Measurements from ENCODE around the gene FIGNL1.

The FIGNL1 gene

GRCh38 chr7:50449881-50450589 is at the start of gene FIGNL1:
FIGNL1 (minus strand) TSS chr7:50450350; CDS start chr7:50447287, 3,063 bp downstream.
- DNase-seq, result peak; percentile 80 to 81

DNA sequence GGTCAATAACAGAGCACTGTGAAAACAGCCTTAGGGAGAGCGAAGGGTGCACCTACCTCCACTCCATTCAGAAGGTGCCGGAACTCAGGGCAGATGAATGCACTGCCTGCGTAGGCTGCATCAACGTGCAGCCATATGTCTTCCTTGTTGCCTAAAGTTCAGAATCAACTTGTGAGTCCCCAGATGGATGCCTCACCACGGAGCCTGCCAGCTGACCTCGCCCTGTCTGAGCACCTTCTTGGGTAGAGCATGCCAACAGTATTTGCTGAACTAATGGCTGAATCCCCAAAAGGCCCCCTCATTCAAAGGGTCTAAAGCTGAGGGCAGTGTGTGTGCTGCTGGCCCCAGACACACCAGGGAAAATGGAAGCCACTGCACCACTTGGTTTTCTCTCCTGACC is 48.9 kb upstream of the FIGNL1 start:
- no peak for DNase-seq

- DNase-seq, result no peak
Measured at GRCh38 chr7:50497968-50498367, 47.8 kb upstream of the FIGNL1 start.

DNA sequence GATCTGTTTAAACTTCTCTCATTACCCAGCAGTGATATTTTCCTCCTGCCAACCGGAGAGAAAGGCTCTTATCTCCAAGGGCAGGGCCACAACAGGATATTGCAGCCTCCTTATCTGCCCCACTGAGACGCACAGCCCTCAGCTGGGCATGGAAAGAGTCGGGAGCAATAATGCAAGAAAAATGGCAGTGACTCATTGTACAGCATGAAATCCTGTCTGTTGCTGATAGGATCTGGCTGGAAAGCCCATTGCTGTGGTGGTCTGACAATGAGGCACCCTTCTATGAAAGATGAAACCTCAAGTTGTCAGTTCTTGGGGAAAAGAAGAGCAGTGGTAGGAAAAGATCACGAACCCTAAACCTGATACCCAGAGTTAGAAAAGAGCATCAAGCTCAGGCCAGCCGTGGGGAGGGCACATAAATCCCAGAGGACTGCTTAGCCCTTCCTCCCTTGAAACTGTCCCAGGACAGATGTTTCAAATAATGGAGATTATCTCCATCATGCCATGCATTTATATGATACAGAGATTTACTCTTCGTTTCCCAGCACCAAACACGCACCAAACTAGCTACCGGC is 47.0 kb upstream of the FIGNL1 start:
- DNase-seq, result no peak

- no peak for DNase-seq
Measured at GRCh38 chr7:50496569-50496968, 46.4 kb upstream of the FIGNL1 start.

DNA sequence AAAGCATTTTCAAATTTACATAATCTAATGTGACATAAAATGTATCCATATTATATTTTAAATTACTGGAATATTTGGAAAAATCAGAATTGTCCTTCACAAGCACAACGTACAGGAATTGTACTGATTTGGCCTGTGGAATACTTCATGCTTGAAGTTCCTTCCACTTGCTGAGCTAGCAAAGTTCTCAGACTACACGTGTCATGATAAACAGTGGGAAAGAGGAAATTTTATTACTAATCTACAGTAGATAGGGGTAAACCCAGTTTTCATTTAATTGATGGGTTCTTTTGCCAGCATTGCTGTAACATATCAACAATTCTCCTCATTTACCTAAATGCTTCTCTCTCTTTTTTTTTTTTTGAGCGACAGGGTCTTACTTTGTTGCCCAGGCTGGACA is 45.6 kb upstream of the FIGNL1 start:
- DNase-seq, result no peak

- no peak for DNase-seq
Measured at GRCh38 chr7:50492770-50493519, 42.8 kb upstream of the FIGNL1 start.

DNA sequence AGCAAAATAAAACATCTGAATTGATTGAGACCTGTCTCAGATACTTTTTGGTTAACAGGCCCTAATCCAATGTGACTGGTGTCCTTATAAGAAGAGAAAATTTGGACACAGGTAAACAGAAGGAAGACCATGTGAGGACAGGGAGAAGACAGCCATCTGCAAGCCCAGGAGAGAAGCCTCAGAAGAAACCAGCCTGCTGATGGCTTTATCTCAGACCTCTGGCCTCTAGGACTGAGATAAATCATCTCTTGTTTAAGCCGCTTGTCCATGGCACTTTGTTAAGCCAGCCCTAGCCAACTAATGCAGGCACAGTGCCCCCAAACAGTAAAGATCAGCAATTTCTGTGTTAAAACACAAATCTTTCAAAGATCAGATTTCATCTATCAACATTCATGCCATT is 41.8 kb upstream of the FIGNL1 start:
- DNase-seq, result no peak

GRCh38 chr7:50491209-50491608 is 41.1 kb upstream of the FIGNL1 start:
- no peak for DNase-seq

DNA sequence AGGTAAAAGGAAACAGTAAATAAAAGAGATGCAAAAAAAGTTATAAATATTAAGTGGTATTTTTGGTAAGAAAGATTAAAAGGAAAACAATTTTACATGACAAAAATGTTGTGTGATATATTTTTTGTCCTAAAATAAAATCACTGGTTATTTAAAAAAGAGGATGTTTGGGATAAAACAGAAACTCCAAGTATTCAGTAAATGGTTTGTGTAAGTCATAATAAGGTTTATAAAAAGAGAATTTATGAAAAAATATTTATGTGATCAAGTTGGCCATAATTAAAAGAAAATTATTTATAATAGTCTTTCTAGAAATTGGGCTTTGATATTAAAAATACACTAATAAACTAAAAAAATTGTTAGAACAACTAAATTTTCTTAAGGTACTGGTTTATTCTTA is 38.2 kb upstream of the FIGNL1 start:
- DNase-seq, result no peak

GRCh38 chr7:50486512-50486911 is 36.4 kb upstream of the FIGNL1 start:
- no peak for DNase-seq

DNA sequence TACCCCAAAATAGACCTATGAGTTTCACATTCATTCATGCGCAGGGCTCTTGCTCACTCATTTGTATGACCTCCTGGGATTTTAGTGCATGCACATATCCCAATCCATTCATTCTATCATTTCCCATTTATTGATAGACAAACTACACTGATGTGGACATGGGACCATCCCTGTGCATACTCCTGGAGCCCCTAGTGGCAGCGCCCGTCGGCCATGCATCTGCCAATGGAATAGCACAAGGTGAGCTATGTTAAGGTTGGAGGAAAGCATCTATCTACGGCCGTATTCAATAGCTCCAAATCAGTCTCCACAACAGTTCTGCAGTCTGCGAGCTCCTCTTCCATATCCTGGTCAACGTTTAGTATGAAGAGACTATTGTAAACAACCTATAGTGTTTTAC is 31.7 kb upstream of the FIGNL1 start:
- DNase-seq, result no peak

GRCh38 chr7:50480797-50481196 is 30.6 kb upstream of the FIGNL1 start:
- no peak for DNase-seq

- no peak for DNase-seq
Measured at GRCh38 chr7:50479743-50480517, 29.8 kb upstream of the FIGNL1 start.

DNA sequence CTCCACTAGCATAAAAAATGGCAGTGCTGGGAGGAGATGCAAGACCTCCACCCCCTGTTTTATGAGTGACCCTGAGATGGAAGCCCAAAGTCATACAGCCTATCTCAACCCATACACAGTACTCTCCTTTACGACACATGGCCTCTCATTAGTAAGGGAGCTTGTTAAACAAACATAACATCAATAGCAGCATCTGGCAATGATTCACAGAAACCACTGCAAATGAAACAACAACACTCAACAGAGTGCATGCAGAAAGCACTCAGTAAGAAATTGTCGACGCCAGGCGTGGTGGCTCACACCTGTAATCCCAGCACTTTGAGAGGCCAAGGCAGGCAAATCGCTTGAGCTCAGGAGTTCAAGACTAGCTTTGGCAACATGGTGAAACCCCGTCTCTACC is 27.5 kb upstream of the FIGNL1 start:
- no peak for DNase-seq

GRCh38 chr7:50476953-50477625 is 26.9 kb upstream of the FIGNL1 start:
- no peak for DNase-seq

GRCh38 chr7:50475340-50475739 is 25.2 kb upstream of the FIGNL1 start:
- DNase-seq, result no peak

DNA sequence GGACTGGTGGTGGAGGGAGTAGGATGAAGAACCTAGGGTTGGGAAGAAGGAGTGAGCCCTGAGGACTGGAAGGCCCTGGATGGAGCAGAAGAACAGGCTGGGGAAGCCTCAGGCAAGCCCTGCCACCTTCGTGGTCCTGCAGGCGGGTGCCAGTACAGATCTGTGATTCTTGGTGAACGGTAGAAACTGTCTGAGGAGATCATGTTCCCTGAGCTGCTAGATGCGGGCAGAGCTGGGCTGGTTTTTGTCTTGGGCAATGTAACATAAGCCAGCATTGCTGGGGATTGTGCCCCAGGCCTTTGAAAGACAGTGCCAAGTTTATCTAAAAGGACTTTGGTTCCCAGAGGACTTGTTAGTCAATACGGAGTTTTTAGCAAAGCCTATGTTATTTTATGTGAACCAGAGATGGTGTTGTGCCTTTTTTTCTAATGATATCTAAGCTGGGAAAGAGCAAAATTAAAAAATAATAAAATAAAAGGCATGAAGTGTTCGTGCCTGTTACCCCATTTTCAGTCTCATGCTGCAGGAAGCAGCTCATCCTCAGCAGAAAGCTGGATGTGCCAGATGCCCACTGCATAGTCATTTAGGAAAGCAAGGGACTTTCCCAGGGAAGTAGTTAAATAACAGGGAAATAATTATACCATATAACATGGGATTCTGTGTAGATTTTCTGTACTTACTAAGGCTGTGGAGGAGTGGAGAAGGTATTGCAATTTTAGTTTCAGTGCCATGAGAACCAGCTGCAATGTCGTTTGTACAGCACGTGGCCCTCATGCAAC is 24.4 kb upstream of the FIGNL1 start:
- DNase-seq, result no peak

DNA sequence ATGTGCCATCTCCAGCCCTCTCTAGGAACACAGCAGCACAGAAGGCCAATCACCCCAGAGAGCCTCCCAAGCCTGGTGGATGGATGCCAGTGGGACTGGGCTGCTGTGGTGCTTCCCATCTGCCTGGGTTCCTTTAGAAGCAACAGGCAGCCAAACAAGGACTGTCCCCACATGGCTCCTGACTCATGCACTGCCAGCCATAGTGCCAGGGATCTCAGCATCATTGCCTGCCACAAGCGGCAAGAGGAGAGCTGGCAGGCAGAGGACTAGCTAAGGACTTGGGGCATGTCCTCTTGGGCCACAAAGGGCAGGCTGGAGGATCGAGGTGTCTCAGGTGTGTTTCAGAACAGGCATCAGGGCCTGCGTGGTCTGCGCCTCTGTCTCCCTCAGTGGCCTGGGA is 23.4 kb upstream of the FIGNL1 start:
- no peak for DNase-seq

DNA sequence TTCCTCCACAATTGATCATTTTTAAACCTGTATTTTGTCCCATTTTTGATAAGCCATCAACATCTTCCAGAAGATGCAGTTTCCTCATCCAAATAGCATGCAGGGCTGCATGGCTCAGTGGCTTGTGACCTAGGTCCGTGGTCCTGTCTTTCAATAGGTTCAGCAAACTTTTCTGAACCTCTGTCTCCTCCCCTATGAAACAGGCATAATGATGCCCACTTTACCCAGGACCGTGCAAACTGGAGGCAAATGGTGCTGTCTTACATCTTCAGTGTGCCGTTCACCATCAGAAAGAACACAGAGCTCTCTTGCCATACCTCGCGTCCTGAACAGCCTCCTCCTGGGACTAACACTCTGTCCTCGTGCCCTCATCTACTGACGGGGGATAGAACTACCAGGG is 22.3 kb upstream of the FIGNL1 start:
- DNase-seq, result no peak

GRCh38 chr7:50471970-50472369 is 21.8 kb upstream of the FIGNL1 start:
- no peak for DNase-seq

Data from NCI-H1930 (cell line).